Measurements from ENCODE around the gene CCDC34. TPM values are rescaled to one million over a fixed set of nuclear protein-coding genes. Genes with fewer than 3 reads are reported as not detected.

The CCDC34 gene, protein sequence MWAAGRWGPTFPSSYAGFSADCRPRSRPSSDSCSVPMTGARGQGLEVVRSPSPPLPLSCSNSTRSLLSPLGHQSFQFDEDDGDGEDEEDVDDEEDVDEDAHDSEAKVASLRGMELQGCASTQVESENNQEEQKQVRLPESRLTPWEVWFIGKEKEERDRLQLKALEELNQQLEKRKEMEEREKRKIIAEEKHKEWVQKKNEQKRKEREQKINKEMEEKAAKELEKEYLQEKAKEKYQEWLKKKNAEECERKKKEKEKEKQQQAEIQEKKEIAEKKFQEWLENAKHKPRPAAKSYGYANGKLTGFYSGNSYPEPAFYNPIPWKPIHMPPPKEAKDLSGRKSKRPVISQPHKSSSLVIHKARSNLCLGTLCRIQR
- 7.4 and 10.1 TPM in 2 replicates for total RNA-seq (2014; rRNA removed; shearing (Covaris generic))
- 47.9 and 56.0 TPM in 2 replicates for polyA plus RNA-seq (2016; fragmentation: Nextera tagmentation; extraction: Ambion mirVana)
- long read RNA-seq, transcript CCDC34-201 (3 exons, 2,109 nt) = major isoform, 16 of 24 reads
- long read RNA-seq, partial matches to known transcripts = 8 of 24 reads
- long read RNA-seq, other reads (novel, unspliced or antisense) = 0 of 24 reads

DNA sequence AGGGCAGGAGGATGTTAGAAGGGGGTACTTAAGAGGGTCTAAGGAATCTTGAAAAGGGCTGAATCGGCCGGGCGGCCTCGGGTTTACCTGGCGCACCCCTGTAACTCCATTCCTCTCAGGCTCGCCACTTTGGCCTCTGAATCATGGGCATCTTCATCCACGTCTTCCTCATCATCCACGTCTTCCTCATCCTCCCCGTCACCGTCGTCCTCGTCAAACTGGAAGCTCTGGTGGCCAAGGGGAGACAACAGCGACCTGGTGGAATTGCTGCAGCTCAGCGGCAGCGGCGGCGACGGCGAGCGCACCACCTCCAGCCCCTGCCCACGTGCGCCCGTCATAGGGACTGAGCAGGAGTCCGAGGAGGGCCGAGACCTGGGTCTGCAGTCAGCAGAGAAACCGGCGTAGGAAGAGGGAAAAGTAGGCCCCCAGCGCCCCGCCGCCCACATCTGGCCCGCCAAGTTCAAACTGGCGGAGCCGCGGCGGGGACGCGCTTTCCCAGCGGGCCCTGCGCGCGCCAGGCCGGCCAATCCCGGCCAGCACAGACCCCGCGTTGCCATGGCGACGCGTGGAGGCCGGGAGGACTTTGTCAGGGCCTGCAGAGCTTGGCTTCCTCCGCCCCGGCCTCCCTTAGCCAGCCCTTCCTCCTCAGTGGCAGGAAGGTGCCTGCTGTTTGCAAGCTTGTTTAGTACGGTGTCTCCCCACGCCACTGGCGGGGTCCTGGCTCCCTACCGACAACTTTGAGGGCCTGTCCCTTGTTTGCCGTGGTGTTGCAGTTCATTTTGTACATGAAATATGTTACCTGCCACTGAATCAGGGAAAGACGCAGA is at the start of gene CCDC34:
Gene CCDC34 (minus strand): TSS at position 467 of the 827 bp plus-strand sequence. CDS start 21 bp downstream, at position 446.
- peak; percentile 97 for ATAC-seq
- no peaks in the 10 kb centered on the region for H3F3A ChIP-seq (replicated peaks; ENCODE audit: low read depth)
- peaks cover 21% of the 10 kb centered on the region for H3K4me1 ChIP-seq (ENCODE audit: insufficient read depth)
- Mint-ChIP-seq H3K36me3 (ENCODE audit: low read depth) (no peaks in the 10 kb centered on the region), H3K4me1 (peaks cover 25% of the 10 kb centered on the region), H3K27ac (peak within 1 kb of the TSS; percentile 91), H3K9me3 (no peaks in the 10 kb centered on the region; the same call in 2 of the 3 replicates), H3K4me3 (peak within 1 kb of the TSS; percentile 91), H3K27me3 (ENCODE audit: insufficient read depth, low read depth, poor library complexity) (peaks cover 3% of the 10 kb centered on the region)
- peak; percentile 98 for DNase-seq (ENCODE audit: low spot score)
- H3K9me2 ChIP-seq (ENCODE audit: insufficient read depth) = no peaks in the 10 kb centered on the region
- peak within 1 kb of the TSS; percentile 86 for H3K4me2 ChIP-seq
- peak within 1 kb of the TSS; percentile 83 for H3K4me3 ChIP-seq
- peak within 1 kb of the TSS; percentile 85 for H3K27ac ChIP-seq (ENCODE audit: low read depth)
- H3K79me2 ChIP-seq (replicated peaks; ENCODE audit: insufficient read depth) = peaks cover 18% of the 10 kb centered on the region; the same call in 1 of the 2 replicates
- H3K27me3 ChIP-seq (ENCODE audit: insufficient read depth) = no peaks in the 10 kb centered on the region
- no peaks in the 10 kb centered on the region for H4K20me1 ChIP-seq (replicated peaks; ENCODE audit: insufficient read depth)
- peak; percentile 23 for TF ChIP-seq CREB1 (CRISPR knock-in tag; IDR thresholded peaks at IDR 0.05; ENCODE audit: low read depth)
- no peak for TF ChIP-seq JUNB (IDR thresholded peaks at IDR 0.05; ENCODE audit: unreplicated experiment)
- TF ChIP-seq POLR2AphosphoS5 (IDR thresholded peaks at IDR 0.05; ENCODE audit: low read depth) = peak; percentile 68
- peak within 1 kb of the TSS; percentile 94 for H2AFZ ChIP-seq
- 0 out of 2 replicates have a peak, but pooled peaks cover 5% of the 10 kb centered on the region for H3K36me3 ChIP-seq (ENCODE audit: insufficient read depth)

DNA sequence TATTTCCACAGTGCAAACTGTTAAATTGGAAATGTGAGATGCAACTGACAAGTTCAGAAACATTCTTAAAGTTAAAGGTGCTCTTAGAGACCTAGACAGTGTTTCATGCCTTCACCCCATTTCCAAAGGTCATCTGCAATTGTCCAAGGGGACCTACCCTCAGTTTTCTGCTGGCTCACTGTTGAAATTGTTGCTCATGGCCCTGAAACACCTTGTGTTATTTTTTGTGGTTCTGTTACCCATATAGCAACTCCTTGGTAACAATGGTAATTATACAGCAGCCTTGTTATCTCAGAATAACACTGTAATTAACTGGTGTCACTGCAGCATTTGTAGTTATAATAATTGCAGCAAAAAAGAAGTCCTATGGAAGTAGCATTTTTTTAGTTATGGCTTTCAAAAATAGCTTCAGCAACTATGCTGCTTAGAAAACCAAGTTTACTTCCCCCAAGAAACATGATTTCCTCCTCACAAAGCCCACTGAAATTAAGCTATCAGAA is 49.2 kb upstream of the CCDC34 start:
- H3K27me3 ChIP-seq (ENCODE audit: insufficient read depth) = no peaks in the 10 kb centered on the region
- H3K4me3 ChIP-seq = no peak overlapping the region
- Mint-ChIP-seq H3K36me3 (ENCODE audit: low read depth) (no peaks in the 10 kb centered on the region), H3K27ac (no peak overlapping the region), H3K4me3 (no peak overlapping the region), H3K27me3 (ENCODE audit: insufficient read depth, low read depth, poor library complexity) (no peaks in the 10 kb centered on the region), H3K4me1 (peaks cover 35% of the 10 kb centered on the region), H3K9me3 (no peaks in the 10 kb centered on the region)
- H2AFZ ChIP-seq = no peak overlapping the region
- peaks cover 27% of the 10 kb centered on the region for H3K4me1 ChIP-seq (ENCODE audit: insufficient read depth)
- H3K36me3 ChIP-seq (ENCODE audit: insufficient read depth) = no peaks in the 10 kb centered on the region
- H4K20me1 ChIP-seq (replicated peaks; ENCODE audit: insufficient read depth) = peaks cover 22% of the 10 kb centered on the region
- no peak for TF ChIP-seq CREB1 (CRISPR knock-in tag; IDR thresholded peaks at IDR 0.05; ENCODE audit: low read depth)
- TF ChIP-seq EZH2phosphoT487 (IDR thresholded peaks at IDR 0.05; ENCODE audit: unreplicated experiment) = no peak
- TF ChIP-seq NANOG (IDR thresholded peaks at IDR 0.05; ENCODE audit: borderline replicate concordance) = no peak
- TF ChIP-seq, protein P1, sequence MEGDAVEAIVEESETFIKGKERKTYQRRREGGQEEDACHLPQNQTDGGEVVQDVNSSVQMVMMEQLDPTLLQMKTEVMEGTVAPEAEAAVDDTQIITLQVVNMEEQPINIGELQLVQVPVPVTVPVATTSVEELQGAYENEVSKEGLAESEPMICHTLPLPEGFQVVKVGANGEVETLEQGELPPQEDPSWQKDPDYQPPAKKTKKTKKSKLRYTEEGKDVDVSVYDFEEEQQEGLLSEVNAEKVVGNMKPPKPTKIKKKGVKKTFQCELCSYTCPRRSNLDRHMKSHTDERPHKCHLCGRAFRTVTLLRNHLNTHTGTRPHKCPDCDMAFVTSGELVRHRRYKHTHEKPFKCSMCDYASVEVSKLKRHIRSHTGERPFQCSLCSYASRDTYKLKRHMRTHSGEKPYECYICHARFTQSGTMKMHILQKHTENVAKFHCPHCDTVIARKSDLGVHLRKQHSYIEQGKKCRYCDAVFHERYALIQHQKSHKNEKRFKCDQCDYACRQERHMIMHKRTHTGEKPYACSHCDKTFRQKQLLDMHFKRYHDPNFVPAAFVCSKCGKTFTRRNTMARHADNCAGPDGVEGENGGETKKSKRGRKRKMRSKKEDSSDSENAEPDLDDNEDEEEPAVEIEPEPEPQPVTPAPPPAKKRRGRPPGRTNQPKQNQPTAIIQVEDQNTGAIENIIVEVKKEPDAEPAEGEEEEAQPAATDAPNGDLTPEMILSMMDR (conservative IDR thresholded peaks at IDR 0.05; ENCODE audit: low read depth in 2 of 2) = no peak
- TF ChIP-seq POLR2AphosphoS5 (IDR thresholded peaks at IDR 0.05; ENCODE audit: low read depth) = no peak
- TF ChIP-seq, protein P2, sequence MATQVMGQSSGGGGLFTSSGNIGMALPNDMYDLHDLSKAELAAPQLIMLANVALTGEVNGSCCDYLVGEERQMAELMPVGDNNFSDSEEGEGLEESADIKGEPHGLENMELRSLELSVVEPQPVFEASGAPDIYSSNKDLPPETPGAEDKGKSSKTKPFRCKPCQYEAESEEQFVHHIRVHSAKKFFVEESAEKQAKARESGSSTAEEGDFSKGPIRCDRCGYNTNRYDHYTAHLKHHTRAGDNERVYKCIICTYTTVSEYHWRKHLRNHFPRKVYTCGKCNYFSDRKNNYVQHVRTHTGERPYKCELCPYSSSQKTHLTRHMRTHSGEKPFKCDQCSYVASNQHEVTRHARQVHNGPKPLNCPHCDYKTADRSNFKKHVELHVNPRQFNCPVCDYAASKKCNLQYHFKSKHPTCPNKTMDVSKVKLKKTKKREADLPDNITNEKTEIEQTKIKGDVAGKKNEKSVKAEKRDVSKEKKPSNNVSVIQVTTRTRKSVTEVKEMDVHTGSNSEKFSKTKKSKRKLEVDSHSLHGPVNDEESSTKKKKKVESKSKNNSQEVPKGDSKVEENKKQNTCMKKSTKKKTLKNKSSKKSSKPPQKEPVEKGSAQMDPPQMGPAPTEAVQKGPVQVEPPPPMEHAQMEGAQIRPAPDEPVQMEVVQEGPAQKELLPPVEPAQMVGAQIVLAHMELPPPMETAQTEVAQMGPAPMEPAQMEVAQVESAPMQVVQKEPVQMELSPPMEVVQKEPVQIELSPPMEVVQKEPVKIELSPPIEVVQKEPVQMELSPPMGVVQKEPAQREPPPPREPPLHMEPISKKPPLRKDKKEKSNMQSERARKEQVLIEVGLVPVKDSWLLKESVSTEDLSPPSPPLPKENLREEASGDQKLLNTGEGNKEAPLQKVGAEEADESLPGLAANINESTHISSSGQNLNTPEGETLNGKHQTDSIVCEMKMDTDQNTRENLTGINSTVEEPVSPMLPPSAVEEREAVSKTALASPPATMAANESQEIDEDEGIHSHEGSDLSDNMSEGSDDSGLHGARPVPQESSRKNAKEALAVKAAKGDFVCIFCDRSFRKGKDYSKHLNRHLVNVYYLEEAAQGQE (IDR thresholded peaks at IDR 0.05; ENCODE audit: unreplicated experiment) = no peak
- no peak overlapping the region for H3K4me2 ChIP-seq
- ATAC-seq (no peak), DNase-seq (ENCODE audit: low spot score) (no peak)
- H3K27ac ChIP-seq (ENCODE audit: low read depth) = no peak overlapping the region
- H3K79me2 ChIP-seq (replicated peaks; ENCODE audit: insufficient read depth) = peaks cover 71% of the 10 kb centered on the region
- H3F3A ChIP-seq (replicated peaks; ENCODE audit: low read depth) = no peaks in the 10 kb centered on the region
- H3K9me2 ChIP-seq (ENCODE audit: insufficient read depth) = no peaks in the 10 kb centered on the region

All from GM23338 (cell line).